Astrocyte (in vitro differentiated cells and primary cell): ENCODE results near the gene FLT1. TPM values are rescaled to one million over a fixed set of nuclear protein-coding genes. Genes with fewer than 3 reads are reported as not detected.

Source experiments
- DNase-seq: peaks from one replicate; pipeline ENCODE4 v3.0.0-alpha.2; 2010; ENCODE audit warnings: low read depth
- FAIRE-seq: peaks from 2 replicates; lab custom pipeline; 2011; peaks lifted over from hg19 to GRCh38; lab: Jason Lieb, UNC
- H2AFZ ChIP-seq: 2 replicates; pipeline ENCODE4 v1.6.0; 2012; ENCODE audit warnings: low read depth, low read length, inconsistent platforms
- H3K27ac ChIP-seq: 2 replicates; pipeline ENCODE4 v1.5.1; 2011; ENCODE audit warnings: low read depth, low read length, inconsistent platforms
- H3K27me3 ChIP-seq: 2 replicates; pipeline ENCODE4 v1.6.0; 2011; ENCODE audit warnings: low read length, inconsistent platforms; ENCODE audit not compliant: insufficient read depth
- H3K36me3 ChIP-seq: 2 replicates; pipeline ENCODE4 v1.5.1; 2011; ENCODE audit warnings: low read length, inconsistent platforms; ENCODE audit not compliant: insufficient read depth
- H3K4me1 ChIP-seq: 2 replicates; pipeline ENCODE4 v1.5.1; 2011; ENCODE audit warnings: low read length, inconsistent platforms; ENCODE audit not compliant: insufficient read depth
- H3K4me2 ChIP-seq: 2 replicates; pipeline ENCODE4 v1.6.0; 2012; ENCODE audit warnings: low read length, inconsistent platforms
- H3K4me3 ChIP-seq: 2 replicates; pipeline ENCODE4 v1.5.1; 2011; ENCODE audit warnings: low read depth, mild to moderate bottlenecking, low read length, inconsistent platforms; ENCODE audit not compliant: insufficient read depth
- H3K79me2 ChIP-seq: 2 replicates; pipeline ENCODE4 v1.6.0; 2012; ENCODE audit warnings: mild to moderate bottlenecking, low read length, inconsistent platforms; ENCODE audit not compliant: insufficient read depth
- H3K9ac ChIP-seq: 2 replicates; pipeline ENCODE4 v1.6.0; 2012; ENCODE audit warnings: mild to moderate bottlenecking, low read length, inconsistent platforms
- H3K9me3 ChIP-seq: 2 replicates; pipeline ENCODE4 v1.5.1; 2012; ENCODE audit warnings: low read depth, mild to moderate bottlenecking, low read length, inconsistent platforms; ENCODE audit not compliant: insufficient read depth
- H4K20me1 ChIP-seq: 2 replicates; pipeline ENCODE4 v1.6.0; 2012; ENCODE audit warnings: low read length, inconsistent platforms; ENCODE audit not compliant: insufficient read depth
- H3K27ac Mint-ChIP-seq: one replicate; pipeline ENCODE4 v1.8.0; 2021; ENCODE audit warnings: mild to moderate bottlenecking, mixed read lengths; ENCODE audit not compliant: unreplicated experiment
- H3K27me3 Mint-ChIP-seq: one replicate; pipeline ENCODE4 v1.8.0; 2021; ENCODE audit warnings: low read depth, mixed read lengths; ENCODE audit not compliant: unreplicated experiment
- H3K36me3 Mint-ChIP-seq: one replicate; pipeline ENCODE4 v1.8.0; 2021; ENCODE audit warnings: low read depth, mixed read lengths; ENCODE audit not compliant: unreplicated experiment
- H3K4me1 Mint-ChIP-seq: one replicate; pipeline ENCODE4 v1.8.0; 2021; ENCODE audit warnings: low read depth, mixed read lengths; ENCODE audit not compliant: unreplicated experiment
- H3K4me3 Mint-ChIP-seq: one replicate; pipeline ENCODE4 v1.8.0; 2021; ENCODE audit warnings: mild to moderate bottlenecking, moderate library complexity, mixed read lengths; ENCODE audit not compliant: unreplicated experiment
- H3K9me3 Mint-ChIP-seq: one replicate; pipeline ENCODE4 v1.8.0; 2021; ENCODE audit warnings: mild to moderate bottlenecking, mixed read lengths; ENCODE audit not compliant: unreplicated experiment
- CTCF ChIP-seq: IDR thresholded peaks from 2 replicates; pipeline ENCODE4 v1.5.1; 2011; ENCODE audit warnings: low read depth, mild to moderate bottlenecking, inconsistent platforms, low read length, moderate library complexity; ENCODE audit not compliant: insufficient read depth
- EZH2 ChIP-seq: IDR thresholded peaks from 2 replicates; pipeline ENCODE4 v1.6.1; 2012; ENCODE audit warnings: mild to moderate bottlenecking, low read length, inconsistent platforms; ENCODE audit not compliant: insufficient read depth
- total RNA-seq: library from RNA; stranded (reverse); gene quantifications from 2 replicates; pipeline ENCODE4 v1.2.1, GENCODE V29; 2021

Gene FLT1
- total RNA-seq, 1 donor from 2014 or later: 7.3 TPM

- H2AFZ ChIP-seq: no peak overlapping the region
- peak overlapping the region; percentile 23 for H3K27ac Mint-ChIP-seq
- TF ChIP-seq CTCF: no peak
- TF ChIP-seq EZH2: no peak
Measured at GRCh38 chr13:28349907-28350654, 144.8 kb downstream of the FLT1 start.

GRCh38 chr13:28349371-28349770 is 145.6 kb downstream of the FLT1 start:
- H3K27ac Mint-ChIP-seq: peak overlapping the region; percentile 10
- Histone ChIP-seq H3K4me3 (no peak overlapping the region), H3K27ac (no peak overlapping the region), H3K79me2 (no peaks in the 10 kb centered on the region), H3K9ac (no peak overlapping the region), H4K20me1 (no peaks in the 10 kb centered on the region), H2AFZ (no peak overlapping the region), H3K4me2 (no peak overlapping the region), H3K9me3 (no peaks in the 10 kb centered on the region), H3K4me1 (peaks cover 8% of the 10 kb centered on the region), H3K36me3 (no peaks in the 10 kb centered on the region), H3K27me3 (peaks cover 4% of the 10 kb centered on the region)
- no peak overlapping the region for H3K4me3 Mint-ChIP-seq
- DNase-seq: no peak
- no peaks in the 10 kb centered on the region for H3K27me3 Mint-ChIP-seq
- H3K4me1 Mint-ChIP-seq: peaks cover 38% of the 10 kb centered on the region
- H3K36me3 Mint-ChIP-seq: no peaks in the 10 kb centered on the region
- no peaks in the 10 kb centered on the region for H3K9me3 Mint-ChIP-seq
- TF ChIP-seq EZH2 (no peak), CTCF (no peak)
- FAIRE-seq: no peak

More at GRCh38 chr13:28349907-28350654, 144.8 kb downstream of the FLT1 start:
- Histone ChIP-seq H3K36me3 (no peaks in the 10 kb centered on the region), H3K4me3 (no peak overlapping the region), H3K27ac (no peak overlapping the region), H3K9me3 (no peaks in the 10 kb centered on the region), H4K20me1 (no peaks in the 10 kb centered on the region), H3K79me2 (no peaks in the 10 kb centered on the region), H3K9ac (no peak overlapping the region), H3K4me2 (no peak overlapping the region), H3K27me3 (peaks cover 4% of the 10 kb centered on the region), H3K4me1 (peaks cover 8% of the 10 kb centered on the region)
- DNase-seq (no peak), FAIRE-seq (no peak)
- H3K4me1 Mint-ChIP-seq: peaks cover 37% of the 10 kb centered on the region
- no peaks in the 10 kb centered on the region for H3K36me3 Mint-ChIP-seq
- no peaks in the 10 kb centered on the region for H3K9me3 Mint-ChIP-seq
- H3K27me3 Mint-ChIP-seq: no peaks in the 10 kb centered on the region
- no peak overlapping the region for H3K4me3 Mint-ChIP-seq
